ENCODE data around the gene PLAAT4. TPM values are rescaled to one million over a fixed set of nuclear protein-coding genes. Genes with fewer than 3 reads are reported as not detected.

Gene PLAAT4
- not detected for polyA plus RNA-seq (2013, experiment 1 of 4)
- polyA plus RNA-seq (2013, experiment 2 of 4), result not detected
- polyA plus RNA-seq (2013, experiment 3 of 4), result not detected
- not detected for polyA plus RNA-seq (2013, experiment 4 of 4)

DNA sequence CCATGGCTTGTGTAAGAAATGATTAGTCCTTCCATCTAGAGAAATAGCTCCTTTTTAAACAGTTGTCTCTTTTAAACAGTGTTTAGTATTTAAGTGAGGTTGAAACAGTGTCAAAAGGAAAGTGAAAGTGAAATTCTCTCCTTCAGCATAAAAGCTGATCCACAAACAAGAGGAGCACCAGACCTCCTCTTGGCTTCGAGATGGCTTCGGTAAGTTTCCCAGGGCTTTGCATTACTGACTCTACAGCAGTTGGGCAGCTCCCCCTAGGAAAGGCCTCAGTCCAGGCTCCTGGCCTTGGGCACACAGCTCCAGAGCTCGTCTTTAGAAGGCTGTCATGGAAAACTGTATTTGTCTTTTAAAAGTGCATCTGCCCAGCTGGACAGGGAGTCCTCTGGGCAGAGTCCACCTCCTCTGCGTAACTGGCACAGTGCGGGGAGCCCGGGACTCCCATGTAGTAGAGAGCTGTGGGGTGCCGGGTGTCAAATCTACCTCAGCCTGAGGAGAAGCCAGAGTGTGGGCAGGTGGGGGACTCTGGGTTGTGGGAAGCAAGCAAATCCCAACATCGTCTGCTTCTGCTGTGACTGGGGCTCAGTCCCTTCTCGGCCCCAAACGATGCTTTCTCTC lies at the start of gene PLAAT4:
Gene PLAAT4, plus strand, starts transcription at position 140 of the 624 bp plus-strand sequence. Its CDS starts 61 bp downstream, at position 201.
- H3K27me3 ChIP-seq (ENCODE audit: control insufficient read depth, insufficient read depth, low read length, poor library complexity, severe bottlenecking), result no peaks in the 10 kb centered on the region
- WGBS, 2 experiments, result 90 to 91% methylated on average over 10 of the region's 10 CpGs
- H3K36me3 ChIP-seq (ENCODE audit: control insufficient read depth, insufficient read depth, low read length), result no peaks in the 10 kb centered on the region
- H3K27ac ChIP-seq (ENCODE audit: insufficient read depth, low read depth, low read length, poor library complexity, severe bottlenecking), result no peak within 1 kb of the TSS
- H3K9me3 ChIP-seq (ENCODE audit: control insufficient read depth, low read length), result no peaks in the 10 kb centered on the region
- no peak within 1 kb of the TSS for H3K4me3 ChIP-seq (ENCODE audit: insufficient read depth, low read depth, low read length)
- peaks cover 19% of the 10 kb centered on the region for H3K4me1 ChIP-seq (ENCODE audit: control insufficient read depth, insufficient read depth, low read length)

DNA sequence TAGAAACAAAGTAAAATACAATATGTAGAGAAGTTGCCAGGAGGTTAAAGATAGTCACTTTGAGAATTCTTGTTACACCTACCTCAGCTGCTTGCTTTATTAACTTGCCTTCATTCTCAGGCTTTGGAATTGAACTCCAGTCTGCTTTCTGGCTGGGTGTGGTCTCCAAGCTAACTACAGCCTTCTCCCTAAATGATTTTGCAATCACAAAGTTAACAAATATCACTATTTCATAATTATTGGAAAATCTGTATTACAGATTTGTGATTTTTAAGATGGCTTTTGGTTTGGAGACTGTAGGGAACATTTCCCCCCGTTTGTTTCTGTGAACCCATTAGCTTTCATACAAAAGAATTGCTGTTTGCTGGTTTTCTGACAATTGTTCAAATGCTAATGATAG lies 47.8 kb upstream of the PLAAT4 start:
- peaks cover 5% of the 10 kb centered on the region for H3K27me3 ChIP-seq (ENCODE audit: control insufficient read depth, insufficient read depth, low read length, poor library complexity, severe bottlenecking)
- no peaks in the 10 kb centered on the region for H3K4me1 ChIP-seq (ENCODE audit: control insufficient read depth, insufficient read depth, low read length)
- peaks cover 3% of the 10 kb centered on the region for H3K9me3 ChIP-seq (ENCODE audit: control insufficient read depth, low read length)
- H3K27ac ChIP-seq (ENCODE audit: insufficient read depth, low read depth, low read length, poor library complexity, severe bottlenecking), result no peak overlapping the region
- H3K36me3 ChIP-seq (ENCODE audit: control insufficient read depth, insufficient read depth, low read length), result no peaks in the 10 kb centered on the region
- H3K4me3 ChIP-seq (ENCODE audit: insufficient read depth, low read depth, low read length), result no peak overlapping the region
- WGBS, 2 experiments, result 77% methylated on average over 1 of the region's 1 CpG

DNA sequence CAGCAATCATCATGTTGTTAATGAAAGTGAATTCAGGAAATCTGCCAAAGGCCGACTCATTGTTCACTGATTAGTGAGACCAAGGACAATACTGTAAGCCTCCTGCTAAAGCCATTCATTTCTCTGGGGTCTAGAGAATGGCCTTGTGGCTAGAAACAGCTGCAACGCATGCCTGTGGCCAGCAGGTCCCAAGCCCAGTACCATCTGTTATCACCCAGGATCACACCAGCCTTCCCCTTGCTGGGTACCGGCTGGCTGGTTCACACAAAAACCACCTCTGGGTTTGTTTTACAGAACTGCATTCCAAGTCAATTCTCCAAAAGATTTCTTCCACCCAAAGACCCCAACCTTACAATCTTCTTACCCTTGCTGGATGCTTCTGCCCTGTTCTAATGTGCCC lies 46.7 kb upstream of the PLAAT4 start:
- H3K4me1 ChIP-seq (ENCODE audit: control insufficient read depth, insufficient read depth, low read length), result no peaks in the 10 kb centered on the region
- peaks cover 3% of the 10 kb centered on the region for H3K9me3 ChIP-seq (ENCODE audit: control insufficient read depth, low read length)
- 57 to 63% methylated on average over 3 of the region's 3 CpGs for WGBS, 2 experiments
- no peak overlapping the region for H3K27ac ChIP-seq (ENCODE audit: insufficient read depth, low read depth, low read length, poor library complexity, severe bottlenecking)
- H3K4me3 ChIP-seq (ENCODE audit: insufficient read depth, low read depth, low read length), result no peak overlapping the region
- H3K36me3 ChIP-seq (ENCODE audit: control insufficient read depth, insufficient read depth, low read length), result no peaks in the 10 kb centered on the region
- peaks cover 5% of the 10 kb centered on the region for H3K27me3 ChIP-seq (ENCODE audit: control insufficient read depth, insufficient read depth, low read length, poor library complexity, severe bottlenecking)

DNA sequence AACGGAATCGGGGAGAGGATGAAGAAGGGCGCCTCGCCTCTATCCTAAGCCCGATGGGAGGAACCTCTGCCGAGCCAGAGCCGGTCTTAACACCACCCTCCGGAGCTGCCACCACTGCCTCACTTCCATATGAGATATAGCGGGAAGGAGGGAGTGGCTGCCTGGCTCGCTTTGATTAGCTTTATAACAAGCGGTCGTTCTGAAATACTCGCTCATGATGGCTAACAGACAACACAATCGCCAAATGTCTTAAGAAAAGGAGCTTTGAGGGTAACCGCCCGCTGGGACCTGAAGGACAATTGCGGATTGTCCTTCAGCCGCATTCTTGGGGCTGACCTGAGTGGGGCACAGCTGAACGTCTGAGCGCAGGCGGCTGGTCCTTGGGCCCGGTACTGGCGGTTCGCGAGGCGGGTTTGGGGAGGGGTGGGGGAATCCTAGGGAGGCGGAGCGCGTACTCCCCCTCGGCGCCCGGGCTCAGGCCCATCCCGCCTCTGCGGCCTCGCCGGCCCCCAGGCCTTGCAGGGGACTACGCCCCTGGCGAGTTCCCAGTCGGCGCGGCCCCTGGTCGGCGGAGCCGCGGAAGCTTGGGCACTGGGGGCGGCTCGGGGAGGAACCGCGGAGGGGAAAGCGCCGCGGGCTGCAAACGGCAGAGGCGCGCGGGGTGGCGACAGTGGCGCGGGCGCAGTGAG lies 45.9 kb upstream of the PLAAT4 start, which contains the start of gene PLAAT5:
Gene PLAAT5, minus strand, starts transcription at position 617 of the 689 bp plus-strand sequence. Its CDS starts 133 bp downstream, at position 484.
- peak within 1 kb of the TSS; percentile 30 for H3K4me3 ChIP-seq (ENCODE audit: insufficient read depth, low read depth, low read length)
- H3K27ac ChIP-seq (ENCODE audit: insufficient read depth, low read depth, low read length, poor library complexity, severe bottlenecking), result no peak within 1 kb of the TSS
- H3K9me3 ChIP-seq (ENCODE audit: control insufficient read depth, low read length), result peaks cover 3% of the 10 kb centered on the region
- H3K4me1 ChIP-seq (ENCODE audit: control insufficient read depth, insufficient read depth, low read length), result no peaks in the 10 kb centered on the region
- WGBS, 2 experiments, result 70 to 72% methylated on average over 60 of the region's 60 CpGs
- H3K27me3 ChIP-seq (ENCODE audit: control insufficient read depth, insufficient read depth, low read length, poor library complexity, severe bottlenecking), result peaks cover 5% of the 10 kb centered on the region
- H3K36me3 ChIP-seq (ENCODE audit: control insufficient read depth, insufficient read depth, low read length), result no peaks in the 10 kb centered on the region

DNA sequence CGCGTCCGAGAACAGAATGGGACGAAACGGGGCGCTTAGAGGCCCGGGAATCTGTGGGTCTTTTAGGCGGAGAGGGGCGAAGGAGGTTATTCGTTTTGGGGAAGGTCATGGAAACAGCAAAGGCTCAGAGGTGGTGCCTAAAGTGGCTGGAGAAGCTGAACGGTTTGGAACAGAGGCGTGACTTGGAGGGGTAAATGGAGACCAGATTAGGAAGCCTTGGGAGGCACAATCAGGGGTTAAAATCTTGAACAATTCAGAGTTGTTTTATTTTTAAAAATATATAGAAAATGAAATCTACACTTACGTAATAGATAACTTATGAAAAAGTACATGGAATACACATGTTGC lies 45.4 kb upstream of the PLAAT4 start:
- no peaks in the 10 kb centered on the region for H3K4me1 ChIP-seq (ENCODE audit: control insufficient read depth, insufficient read depth, low read length)
- H3K9me3 ChIP-seq (ENCODE audit: control insufficient read depth, low read length), result peaks cover 3% of the 10 kb centered on the region
- H3K27me3 ChIP-seq (ENCODE audit: control insufficient read depth, insufficient read depth, low read length, poor library complexity, severe bottlenecking), result peaks cover 5% of the 10 kb centered on the region
- no peaks in the 10 kb centered on the region for H3K36me3 ChIP-seq (ENCODE audit: control insufficient read depth, insufficient read depth, low read length)
- no peak overlapping the region for H3K27ac ChIP-seq (ENCODE audit: insufficient read depth, low read depth, low read length, poor library complexity, severe bottlenecking)
- H3K4me3 ChIP-seq (ENCODE audit: insufficient read depth, low read depth, low read length), result peak overlapping the region; percentile 30
- WGBS, 2 experiments, result 74% methylated on average over 13 of the region's 13 CpGs

DNA sequence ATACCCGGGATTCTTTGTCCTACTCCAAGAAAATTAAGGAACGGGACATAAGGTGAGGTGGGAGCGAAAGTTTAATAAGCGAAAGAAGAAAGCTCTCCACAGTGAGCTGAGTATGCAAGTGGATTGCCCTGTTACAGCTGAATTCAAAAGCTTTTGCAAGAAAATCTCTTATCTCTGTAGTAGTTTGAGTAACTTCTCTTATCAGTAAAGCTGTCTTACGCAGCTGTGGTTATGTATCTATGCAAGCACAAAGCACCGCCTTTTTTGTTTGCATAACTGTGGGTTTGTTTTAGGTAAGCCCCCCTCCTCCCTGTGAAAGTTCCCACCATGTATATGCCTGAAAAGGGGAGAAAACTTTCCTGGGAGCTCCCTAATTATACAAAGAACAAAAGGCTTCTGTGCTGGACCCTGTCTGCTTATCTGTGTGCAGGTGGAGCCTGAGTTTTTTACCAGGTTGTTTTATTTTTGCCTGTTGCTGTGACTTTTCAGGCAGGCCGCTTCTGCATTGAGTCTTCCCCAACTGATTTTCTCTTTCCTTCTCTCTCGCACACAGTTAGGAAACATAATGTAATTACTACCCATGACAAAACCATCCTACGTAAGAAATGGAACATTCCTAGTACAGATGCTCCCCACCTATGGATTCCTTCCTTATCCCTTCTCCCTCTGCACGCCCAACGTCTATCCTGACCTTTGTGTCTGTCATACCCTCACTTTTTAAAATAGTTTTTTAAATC lies 44.8 kb upstream of the PLAAT4 start:
- H3K27ac ChIP-seq (ENCODE audit: insufficient read depth, low read depth, low read length, poor library complexity, severe bottlenecking), result no peak overlapping the region
- no peaks in the 10 kb centered on the region for H3K4me1 ChIP-seq (ENCODE audit: control insufficient read depth, insufficient read depth, low read length)
- H3K4me3 ChIP-seq (ENCODE audit: insufficient read depth, low read depth, low read length), result no peak overlapping the region
- H3K36me3 ChIP-seq (ENCODE audit: control insufficient read depth, insufficient read depth, low read length), result no peaks in the 10 kb centered on the region
- H3K9me3 ChIP-seq (ENCODE audit: control insufficient read depth, low read length), result peaks cover 3% of the 10 kb centered on the region
- WGBS, 2 experiments, result 88 to 90% methylated on average over 10 to 11 of the region's 11 CpGs
- H3K27me3 ChIP-seq (ENCODE audit: control insufficient read depth, insufficient read depth, low read length, poor library complexity, severe bottlenecking), result peaks cover 5% of the 10 kb centered on the region

DNA sequence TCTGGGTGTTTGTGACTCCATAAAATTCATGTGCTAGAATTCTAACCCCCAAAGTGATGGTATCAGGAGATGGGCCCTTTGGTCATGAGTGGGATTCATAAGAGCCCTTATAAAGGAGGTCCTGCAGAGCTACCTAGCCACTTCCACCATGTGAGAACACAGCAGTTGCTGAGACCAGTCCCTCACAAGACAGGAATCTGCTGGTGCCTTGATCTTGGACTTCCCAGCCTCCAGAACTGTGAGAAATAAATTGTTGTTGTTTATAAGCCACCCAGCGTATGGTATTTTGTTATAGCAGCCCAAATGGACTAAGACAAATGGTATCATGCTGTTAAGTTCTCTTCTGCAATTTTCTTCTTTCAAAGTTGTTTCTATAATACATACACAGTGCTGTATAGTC lies 44.2 kb upstream of the PLAAT4 start:
- H3K27ac ChIP-seq (ENCODE audit: insufficient read depth, low read depth, low read length, poor library complexity, severe bottlenecking), result no peak overlapping the region
- peaks cover 3% of the 10 kb centered on the region for H3K9me3 ChIP-seq (ENCODE audit: control insufficient read depth, low read length)
- H3K4me3 ChIP-seq (ENCODE audit: insufficient read depth, low read depth, low read length), result no peak overlapping the region
- peaks cover 5% of the 10 kb centered on the region for H3K27me3 ChIP-seq (ENCODE audit: control insufficient read depth, insufficient read depth, low read length, poor library complexity, severe bottlenecking)
- H3K36me3 ChIP-seq (ENCODE audit: control insufficient read depth, insufficient read depth, low read length), result no peaks in the 10 kb centered on the region
- WGBS, 2 experiments, result 91 to 100% methylated on average over 1 of the region's 1 CpG
- H3K4me1 ChIP-seq (ENCODE audit: control insufficient read depth, insufficient read depth, low read length), result no peaks in the 10 kb centered on the region

GRCh38 chr11:63493127-63493526 lies 43.5 kb upstream of the PLAAT4 start:
- H3K27ac ChIP-seq (ENCODE audit: insufficient read depth, low read depth, low read length, poor library complexity, severe bottlenecking), result no peak overlapping the region
- H3K9me3 ChIP-seq (ENCODE audit: control insufficient read depth, low read length), result peaks cover 3% of the 10 kb centered on the region
- H3K4me3 ChIP-seq (ENCODE audit: insufficient read depth, low read depth, low read length), result no peak overlapping the region
- WGBS, 2 experiments, result 100% methylated on average over 1 of the region's 1 CpG; no CpG with 5 or more reads in 1 of the 2 experiments
- no peaks in the 10 kb centered on the region for H3K4me1 ChIP-seq (ENCODE audit: control insufficient read depth, insufficient read depth, low read length)
- H3K27me3 ChIP-seq (ENCODE audit: control insufficient read depth, insufficient read depth, low read length, poor library complexity, severe bottlenecking), result peaks cover 5% of the 10 kb centered on the region
- no peaks in the 10 kb centered on the region for H3K36me3 ChIP-seq (ENCODE audit: control insufficient read depth, insufficient read depth, low read length)

DNA sequence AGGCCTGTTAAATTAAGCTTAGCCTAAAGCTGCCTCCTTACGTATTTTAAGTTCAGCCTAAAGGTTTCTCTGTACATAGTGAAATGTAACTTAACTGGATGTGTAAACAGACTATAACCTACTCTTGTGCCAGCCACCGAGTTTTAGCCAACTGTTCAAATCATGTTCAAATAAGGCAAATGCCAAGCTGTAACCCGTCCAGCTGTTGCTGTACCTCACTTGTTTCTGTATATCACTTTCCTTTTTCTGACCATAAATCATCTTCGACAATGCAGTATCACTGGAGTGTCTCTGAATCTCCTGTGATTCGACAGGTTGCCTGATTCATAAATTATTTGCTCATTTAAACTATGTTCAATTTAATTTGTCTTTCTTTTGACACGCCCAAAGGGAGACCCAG lies 41.6 kb upstream of the PLAAT4 start:
- Histone ChIP-seq H3K4me3 (ENCODE audit: insufficient read depth, low read depth, low read length) (no peak overlapping the region), H3K4me1 (ENCODE audit: control insufficient read depth, insufficient read depth, low read length) (no peaks in the 10 kb centered on the region), H3K9me3 (ENCODE audit: control insufficient read depth, low read length) (peaks cover 3% of the 10 kb centered on the region), H3K36me3 (ENCODE audit: control insufficient read depth, insufficient read depth, low read length) (no peaks in the 10 kb centered on the region), H3K27ac (ENCODE audit: insufficient read depth, low read depth, low read length, poor library complexity, severe bottlenecking) (no peak overlapping the region), H3K27me3 (ENCODE audit: control insufficient read depth, insufficient read depth, low read length, poor library complexity, severe bottlenecking) (peaks cover 5% of the 10 kb centered on the region)
- WGBS, 2 experiments, result 97 to 98% methylated on average over 6 of the region's 6 CpGs

- WGBS, 2 experiments, result 94 to 96% methylated on average over 4 of the region's 4 CpGs
- Histone ChIP-seq H3K9me3 (ENCODE audit: control insufficient read depth, low read length) (no peaks in the 10 kb centered on the region), H3K27ac (ENCODE audit: insufficient read depth, low read depth, low read length, poor library complexity, severe bottlenecking) (no peak overlapping the region), H3K36me3 (ENCODE audit: control insufficient read depth, insufficient read depth, low read length) (no peaks in the 10 kb centered on the region), H3K27me3 (ENCODE audit: control insufficient read depth, insufficient read depth, low read length, poor library complexity, severe bottlenecking) (no peaks in the 10 kb centered on the region), H3K4me1 (ENCODE audit: control insufficient read depth, insufficient read depth, low read length) (no peaks in the 10 kb centered on the region), H3K4me3 (ENCODE audit: insufficient read depth, low read depth, low read length) (no peak overlapping the region)
These were observed 36.7 kb upstream of the PLAAT4 start for GRCh38 chr11:63499874-63500273.

Data from ectodermal cell (in vitro differentiated cells).